Epithelial cell of proximal tubule (primary cell): Measurements from ENCODE around the gene MRM2. TPM values are rescaled to one million over a fixed set of nuclear protein-coding genes. Genes with fewer than 3 reads are reported as not detected.

Source experiments
- DNase-seq: peaks from one replicate; pipeline ENCODE4 v3.0.0-alpha.2; 2011; ENCODE audit warnings: low read depth
- H3K4me3 ChIP-seq: 2 replicates; pipeline ENCODE4 v1.5.1; 2011; ENCODE audit warnings: low read depth, mild to moderate bottlenecking, low read length
- CTCF ChIP-seq: conservative IDR thresholded peaks from 2 replicates; pipeline ENCODE4 v1.5.1; 2012; ENCODE audit warnings: low read depth, mild to moderate bottlenecking, low read length
- total RNA-seq: library from RNA; depleted of rRNA; stranded (reverse); fragments of >200 nt; gene quantifications from 2 replicates; pipeline ENCODE4 v1.2.3, GENCODE V29; 2015

The MRM2 gene
- total RNA-seq, 1 donor from 2014 or later, result 26.1 TPM

GRCh38 chr7:2186166-2186565, 55.8 kb downstream of the MRM2 start:
- H3K4me3 ChIP-seq, result no peak overlapping the region
- TF ChIP-seq CTCF, result no peak
- no peak for DNase-seq

DNA sequence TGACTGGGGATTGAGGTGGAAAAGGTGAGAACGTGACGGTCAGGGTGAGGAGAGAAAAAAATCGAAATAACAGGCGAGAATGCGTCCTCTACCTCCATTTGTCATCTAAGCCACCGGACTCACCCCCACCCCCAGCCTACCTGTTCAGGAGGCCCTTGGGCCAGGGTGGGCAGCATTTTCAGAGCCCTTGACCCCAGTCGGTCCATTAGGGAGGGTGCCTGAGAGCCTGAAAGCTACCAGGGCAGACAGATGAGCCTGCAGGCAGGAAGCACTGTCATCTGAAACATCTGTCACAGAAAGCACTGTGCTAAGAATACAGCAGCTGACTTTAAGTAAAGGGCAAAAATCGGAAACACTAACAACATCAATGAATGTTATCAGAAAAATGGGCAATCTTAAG, 56.3 kb downstream of the MRM2 start:
- no peak for DNase-seq
- no peak for TF ChIP-seq CTCF
- no peak overlapping the region for H3K4me3 ChIP-seq

Other genes with a start within 250 kb of the MRM2 start
- 73.8 and 83.4 TPM in 2 replicates for gene MAD1L1, start 9.3 kb downstream of the MRM2 start, total RNA-seq
- 39.1 and 65.9 TPM in 2 replicates for gene NUDT1, start within 50 bp of the MRM2 start, total RNA-seq
- 9.0 and 36.4 TPM in 2 replicates for gene SNX8, start 72.2 kb upstream of the MRM2 start, total RNA-seq
- 161 and 244 TPM in 2 replicates for gene EIF3B, start 112.6 kb upstream of the MRM2 start, total RNA-seq
- gene CHST12, start 161.4 kb upstream of the MRM2 start, total RNA-seq, result 7.2 and 10.6 TPM in 2 replicates
- not detected in 2 replicates for gene GRIFIN, start 234.2 kb upstream of the MRM2 start, total RNA-seq